ENCODE results near the gene PROSER3.

The PROSER3 gene

GRCh38 chr19:35752746-35753350 lies 5.1 kb upstream of the PROSER3 start:
- Histone ChIP-seq H3K36me3 (ENCODE audit: control insufficient read depth, insufficient read depth, low read length) (peaks cover 3% of the 10 kb centered on the region), H3K4me3 (ENCODE audit: low read depth, low read length) (no peak overlapping the region)

GRCh38 chr19:35753634-35754369 lies 4.2 kb upstream of the PROSER3 start:
- no peaks in the 10 kb centered on the region for H3K9me3 ChIP-seq (ENCODE audit: control insufficient read depth, insufficient read depth, low read length)
- no peak overlapping the region for H3K9ac ChIP-seq (ENCODE audit: low read depth, low read length)
- peaks cover 3% of the 10 kb centered on the region for H3K36me3 ChIP-seq (ENCODE audit: control insufficient read depth, insufficient read depth, low read length)
- H3K4me1 ChIP-seq (ENCODE audit: control insufficient read depth, insufficient read depth, low read length), result peaks cover 2% of the 10 kb centered on the region
- no peak overlapping the region for H3K4me3 ChIP-seq (ENCODE audit: low read depth, low read length)
- H3K27me3 ChIP-seq (ENCODE audit: control insufficient read depth, insufficient read depth, low read length), result peaks cover 13% of the 10 kb centered on the region

More at GRCh38 chr19:35752746-35753350, 5.1 kb upstream of the PROSER3 start:
- Histone ChIP-seq H3K27me3 (ENCODE audit: control insufficient read depth, insufficient read depth, low read length) (peaks cover 13% of the 10 kb centered on the region), H3K9me3 (ENCODE audit: control insufficient read depth, insufficient read depth, low read length) (no peaks in the 10 kb centered on the region), H3K9ac (ENCODE audit: low read depth, low read length) (no peak overlapping the region), H3K4me1 (ENCODE audit: control insufficient read depth, insufficient read depth, low read length) (peaks cover 2% of the 10 kb centered on the region)

GRCh38 chr19:35754370-35755130 lies 3.4 kb upstream of the PROSER3 start:
- Histone ChIP-seq H3K27me3 (ENCODE audit: control insufficient read depth, insufficient read depth, low read length) (peaks cover 13% of the 10 kb centered on the region), H3K9ac (ENCODE audit: low read depth, low read length) (no peak overlapping the region), H3K9me3 (ENCODE audit: control insufficient read depth, insufficient read depth, low read length) (no peaks in the 10 kb centered on the region), H3K4me3 (ENCODE audit: low read depth, low read length) (no peak overlapping the region), H3K36me3 (ENCODE audit: control insufficient read depth, insufficient read depth, low read length) (peaks cover 3% of the 10 kb centered on the region), H3K4me1 (ENCODE audit: control insufficient read depth, insufficient read depth, low read length) (peaks cover 2% of the 10 kb centered on the region)

GRCh38 chr19:35755131-35755549 lies 2.8 kb upstream of the PROSER3 start:
- Histone ChIP-seq H3K9me3 (ENCODE audit: control insufficient read depth, insufficient read depth, low read length) (no peaks in the 10 kb centered on the region), H3K4me3 (ENCODE audit: low read depth, low read length) (peak overlapping the region; percentile 73), H3K9ac (ENCODE audit: low read depth, low read length) (no peak overlapping the region), H3K27me3 (ENCODE audit: control insufficient read depth, insufficient read depth, low read length) (peaks cover 13% of the 10 kb centered on the region), H3K4me1 (ENCODE audit: control insufficient read depth, insufficient read depth, low read length) (peaks cover 2% of the 10 kb centered on the region), H3K36me3 (ENCODE audit: control insufficient read depth, insufficient read depth, low read length) (peaks cover 8% of the 10 kb centered on the region)

- Histone ChIP-seq H3K36me3 (ENCODE audit: control insufficient read depth, insufficient read depth, low read length) (peaks cover 8% of the 10 kb centered on the region), H3K4me3 (ENCODE audit: low read depth, low read length) (peak overlapping the region; percentile 73), H3K4me1 (ENCODE audit: control insufficient read depth, insufficient read depth, low read length) (peaks cover 2% of the 10 kb centered on the region), H3K9me3 (ENCODE audit: control insufficient read depth, insufficient read depth, low read length) (no peaks in the 10 kb centered on the region), H3K27me3 (ENCODE audit: control insufficient read depth, insufficient read depth, low read length) (peaks cover 13% of the 10 kb centered on the region), H3K9ac (ENCODE audit: low read depth, low read length) (peak overlapping the region; percentile 37)
Measured at GRCh38 chr19:35755550-35756376, 2.2 kb upstream of the PROSER3 start.

GRCh38 chr19:35756377-35757230 lies 1.4 kb upstream of the PROSER3 start, which contains the start of gene HSPB6:
HSPB6 (minus strand) TSS chr19:35757029; CDS start chr19:35757008, 21 bp downstream.
- Histone ChIP-seq H3K4me3 (ENCODE audit: low read depth, low read length) (peak within 1 kb of the TSS; percentile 73), H3K36me3 (ENCODE audit: control insufficient read depth, insufficient read depth, low read length) (peaks cover 8% of the 10 kb centered on the region), H3K9me3 (ENCODE audit: control insufficient read depth, insufficient read depth, low read length) (no peaks in the 10 kb centered on the region), H3K9ac (ENCODE audit: low read depth, low read length) (peak within 1 kb of the TSS; percentile 37), H3K4me1 (ENCODE audit: control insufficient read depth, insufficient read depth, low read length) (peaks cover 2% of the 10 kb centered on the region), H3K27me3 (ENCODE audit: control insufficient read depth, insufficient read depth, low read length) (peaks cover 13% of the 10 kb centered on the region)

GRCh38 chr19:35757231-35757748 lies 686 bp upstream of the PROSER3 start:
- Histone ChIP-seq H3K4me3 (ENCODE audit: low read depth, low read length) (peak overlapping the region; percentile 73), H3K4me1 (ENCODE audit: control insufficient read depth, insufficient read depth, low read length) (peaks cover 2% of the 10 kb centered on the region), H3K9me3 (ENCODE audit: control insufficient read depth, insufficient read depth, low read length) (no peaks in the 10 kb centered on the region), H3K9ac (ENCODE audit: low read depth, low read length) (no peak overlapping the region), H3K36me3 (ENCODE audit: control insufficient read depth, insufficient read depth, low read length) (peaks cover 13% of the 10 kb centered on the region), H3K27me3 (ENCODE audit: control insufficient read depth, insufficient read depth, low read length) (peaks cover 13% of the 10 kb centered on the region)

GRCh38 chr19:35759697-35760096 lies 1.7 kb downstream of the PROSER3 start:
- peaks cover 10% of the 10 kb centered on the region for H3K36me3 ChIP-seq (ENCODE audit: control insufficient read depth, insufficient read depth, low read length)
- H3K4me1 ChIP-seq (ENCODE audit: control insufficient read depth, insufficient read depth, low read length), result peaks cover 2% of the 10 kb centered on the region
- H3K9ac ChIP-seq (ENCODE audit: low read depth, low read length), result no peak overlapping the region
- H3K27me3 ChIP-seq (ENCODE audit: control insufficient read depth, insufficient read depth, low read length), result peaks cover 13% of the 10 kb centered on the region
- no peak overlapping the region for H3K4me3 ChIP-seq (ENCODE audit: low read depth, low read length)
- no peaks in the 10 kb centered on the region for H3K9me3 ChIP-seq (ENCODE audit: control insufficient read depth, insufficient read depth, low read length)

GRCh38 chr19:35760711-35761349 lies 2.9 kb downstream of the PROSER3 start:
- Histone ChIP-seq H3K27me3 (ENCODE audit: control insufficient read depth, insufficient read depth, low read length) (peaks cover 9% of the 10 kb centered on the region), H3K4me3 (ENCODE audit: low read depth, low read length) (no peak overlapping the region), H3K36me3 (ENCODE audit: control insufficient read depth, insufficient read depth, low read length) (peaks cover 10% of the 10 kb centered on the region), H3K9me3 (ENCODE audit: control insufficient read depth, insufficient read depth, low read length) (no peaks in the 10 kb centered on the region), H3K9ac (ENCODE audit: low read depth, low read length) (no peak overlapping the region), H3K4me1 (ENCODE audit: control insufficient read depth, insufficient read depth, low read length) (peaks cover 2% of the 10 kb centered on the region)

All from iPS-15b (cell line).